ENCODE data around the gene FBXL15.

DNA sequence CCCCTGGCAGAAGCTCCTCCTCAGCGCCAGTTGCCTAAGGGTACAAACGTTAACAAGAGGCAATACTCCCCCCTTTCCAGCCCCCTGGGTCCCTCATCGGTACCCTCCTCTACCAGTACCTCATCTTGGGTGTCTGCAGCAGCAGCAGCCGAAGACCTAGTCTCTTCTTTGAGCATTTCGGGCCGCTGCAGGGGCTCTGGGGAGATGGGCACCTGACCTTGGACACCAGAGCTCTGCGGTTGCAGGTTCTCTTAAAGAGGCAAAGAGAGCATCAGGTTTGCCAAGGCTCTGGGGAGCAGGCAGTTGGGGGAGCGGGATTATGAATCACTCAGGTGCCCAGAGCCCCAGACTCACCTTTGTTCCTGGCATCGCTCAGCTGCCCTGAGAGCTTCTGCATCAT, 3.5 kb downstream of the FBXL15 start:
- TF ChIP-seq ZNF766 (CRISPR knock-in tag; IDR thresholded peaks at IDR 0.05; ENCODE audit: borderline replicate concordance) (no peak), CTCF (CRISPR knock-in tag; IDR thresholded peaks at IDR 0.05) (no peak)

Data from HepG2 (cell line).